ENCODE results near the gene ZC3H4.

GRCh38 chr19:47022140-47022536 is 91.4 kb downstream of the ZC3H4 start:
- TF ChIP-seq POLR2A (IDR thresholded peaks at IDR 0.05) (no peak), CTCF (IDR thresholded peaks at IDR 0.05) (no peak), EP300 (IDR thresholded peaks at IDR 0.05) (no peak)
